ENCODE measurements around the gene SNTG2. TPM values are rescaled to one million over a fixed set of nuclear protein-coding genes. Genes with fewer than 3 reads are reported as not detected.

SNTG2 gene
- total RNA-seq, 1 donor from 2014 or later = 23.2 TPM

DNA sequence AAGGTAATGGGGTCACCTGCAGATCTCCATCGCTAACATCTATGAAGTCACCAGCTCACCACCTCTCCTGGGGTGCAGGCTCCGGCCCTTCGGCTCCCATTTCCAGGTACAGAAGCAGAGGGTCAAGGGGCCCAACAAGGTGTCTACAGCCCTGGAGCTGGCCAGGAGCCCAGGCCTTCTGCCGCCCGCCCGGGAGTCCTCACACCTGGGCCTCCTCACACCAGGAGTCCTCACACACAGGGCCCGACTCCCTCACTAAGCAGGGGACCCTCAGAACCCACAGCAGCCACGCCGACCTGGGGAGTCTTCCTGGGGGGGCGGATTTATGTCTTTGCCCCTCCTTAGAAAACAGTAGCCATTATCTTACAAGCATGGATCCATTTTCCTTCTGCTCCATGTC, 419.3 kb downstream of the SNTG2 start:
- Mint-ChIP-seq H3K27ac (ENCODE audit: unreplicated experiment) (no peak overlapping the region), H3K4me1 (ENCODE audit: unreplicated experiment) (peaks cover 39% of the 10 kb centered on the region), H3K9me3 (ENCODE audit: unreplicated experiment) (no peaks in the 10 kb centered on the region), H3K27me3 (ENCODE audit: unreplicated experiment) (peaks cover 4% of the 10 kb centered on the region), H3K4me3 (ENCODE audit: unreplicated experiment) (no peak overlapping the region), H3K36me3 (ENCODE audit: low read depth, unreplicated experiment) (no peaks in the 10 kb centered on the region)
- TF ChIP-seq, protein P1, sequence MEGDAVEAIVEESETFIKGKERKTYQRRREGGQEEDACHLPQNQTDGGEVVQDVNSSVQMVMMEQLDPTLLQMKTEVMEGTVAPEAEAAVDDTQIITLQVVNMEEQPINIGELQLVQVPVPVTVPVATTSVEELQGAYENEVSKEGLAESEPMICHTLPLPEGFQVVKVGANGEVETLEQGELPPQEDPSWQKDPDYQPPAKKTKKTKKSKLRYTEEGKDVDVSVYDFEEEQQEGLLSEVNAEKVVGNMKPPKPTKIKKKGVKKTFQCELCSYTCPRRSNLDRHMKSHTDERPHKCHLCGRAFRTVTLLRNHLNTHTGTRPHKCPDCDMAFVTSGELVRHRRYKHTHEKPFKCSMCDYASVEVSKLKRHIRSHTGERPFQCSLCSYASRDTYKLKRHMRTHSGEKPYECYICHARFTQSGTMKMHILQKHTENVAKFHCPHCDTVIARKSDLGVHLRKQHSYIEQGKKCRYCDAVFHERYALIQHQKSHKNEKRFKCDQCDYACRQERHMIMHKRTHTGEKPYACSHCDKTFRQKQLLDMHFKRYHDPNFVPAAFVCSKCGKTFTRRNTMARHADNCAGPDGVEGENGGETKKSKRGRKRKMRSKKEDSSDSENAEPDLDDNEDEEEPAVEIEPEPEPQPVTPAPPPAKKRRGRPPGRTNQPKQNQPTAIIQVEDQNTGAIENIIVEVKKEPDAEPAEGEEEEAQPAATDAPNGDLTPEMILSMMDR (IDR thresholded peaks at IDR 0.05; ENCODE audit: unreplicated experiment) = no peak
- no peak for DNase-seq (ENCODE audit: low spot score)

- no peaks in the 10 kb centered on the region for H3K36me3 Mint-ChIP-seq (ENCODE audit: low read depth, unreplicated experiment)
- H3K27ac Mint-ChIP-seq (ENCODE audit: unreplicated experiment) = peak overlapping the region; percentile 13
- peaks cover 4% of the 10 kb centered on the region for H3K27me3 Mint-ChIP-seq (ENCODE audit: unreplicated experiment)
- H3K4me1 Mint-ChIP-seq (ENCODE audit: unreplicated experiment) = peaks cover 39% of the 10 kb centered on the region
- no peak overlapping the region for H3K4me3 Mint-ChIP-seq (ENCODE audit: unreplicated experiment)
- TF ChIP-seq, protein P1 (IDR thresholded peaks at IDR 0.05; ENCODE audit: unreplicated experiment) = no peak
- no peak for DNase-seq (ENCODE audit: low spot score)
- no peaks in the 10 kb centered on the region for H3K9me3 Mint-ChIP-seq (ENCODE audit: unreplicated experiment)
Measured at GRCh38 chr2:1370461-1370860, 419.8 kb downstream of the SNTG2 start.

DNA sequence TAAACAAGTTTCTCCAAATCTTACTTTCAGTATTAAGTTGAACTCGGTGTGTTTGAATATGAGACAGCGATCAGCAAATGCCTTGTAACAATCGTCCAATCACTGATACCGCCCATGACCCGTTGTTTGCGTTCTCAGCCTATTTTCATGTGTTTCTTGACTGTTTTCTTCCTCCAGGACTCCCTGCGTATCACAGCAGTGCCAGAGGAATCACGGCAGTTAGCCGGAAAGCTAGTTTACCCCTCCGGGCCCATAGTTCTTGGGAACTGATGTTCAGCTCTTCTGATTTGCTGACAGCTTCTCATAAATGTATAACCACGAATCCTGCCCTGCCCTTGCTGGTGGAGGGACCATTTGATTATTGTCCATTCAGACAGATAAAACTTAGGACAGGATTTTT, 420.4 kb downstream of the SNTG2 start:
- TF ChIP-seq, protein P1 (IDR thresholded peaks at IDR 0.05; ENCODE audit: unreplicated experiment) = no peak
- Mint-ChIP-seq H3K27me3 (ENCODE audit: unreplicated experiment) (peaks cover 4% of the 10 kb centered on the region), H3K4me1 (ENCODE audit: unreplicated experiment) (peaks cover 39% of the 10 kb centered on the region), H3K4me3 (ENCODE audit: unreplicated experiment) (no peak overlapping the region), H3K36me3 (ENCODE audit: low read depth, unreplicated experiment) (no peaks in the 10 kb centered on the region), H3K9me3 (ENCODE audit: unreplicated experiment) (no peaks in the 10 kb centered on the region), H3K27ac (ENCODE audit: unreplicated experiment) (peak overlapping the region; percentile 70)
- no peak for DNase-seq (ENCODE audit: low spot score)

DNA sequence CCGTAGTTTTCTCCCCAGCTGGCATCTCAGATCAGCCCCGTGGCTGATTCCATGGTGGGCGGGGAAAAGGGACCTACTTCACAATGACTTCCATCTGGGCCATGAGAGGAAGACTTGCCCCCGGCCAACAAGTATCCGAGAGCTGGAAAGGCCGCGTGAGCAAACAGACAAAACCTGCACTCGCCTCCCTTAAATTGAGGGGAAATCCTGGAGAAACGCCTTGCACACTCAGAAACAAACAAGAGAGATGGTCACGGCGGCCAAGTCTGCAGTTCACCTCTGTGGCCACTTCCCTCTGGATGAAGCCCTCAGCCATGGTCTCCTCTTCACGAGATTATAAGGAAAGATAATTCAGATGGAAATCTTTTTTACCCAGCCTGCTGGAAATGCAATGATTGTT, 423.2 kb downstream of the SNTG2 start:
- no peak overlapping the region for H3K4me3 Mint-ChIP-seq (ENCODE audit: unreplicated experiment)
- H3K36me3 Mint-ChIP-seq (ENCODE audit: low read depth, unreplicated experiment) = no peaks in the 10 kb centered on the region
- no peak overlapping the region for H3K27ac Mint-ChIP-seq (ENCODE audit: unreplicated experiment)
- H3K27me3 Mint-ChIP-seq (ENCODE audit: unreplicated experiment) = peaks cover 4% of the 10 kb centered on the region
- TF ChIP-seq, protein P1 (IDR thresholded peaks at IDR 0.05; ENCODE audit: unreplicated experiment) = no peak
- DNase-seq (ENCODE audit: low spot score) = no peak
- no peaks in the 10 kb centered on the region for H3K9me3 Mint-ChIP-seq (ENCODE audit: unreplicated experiment)
- peaks cover 35% of the 10 kb centered on the region for H3K4me1 Mint-ChIP-seq (ENCODE audit: unreplicated experiment)

DNA sequence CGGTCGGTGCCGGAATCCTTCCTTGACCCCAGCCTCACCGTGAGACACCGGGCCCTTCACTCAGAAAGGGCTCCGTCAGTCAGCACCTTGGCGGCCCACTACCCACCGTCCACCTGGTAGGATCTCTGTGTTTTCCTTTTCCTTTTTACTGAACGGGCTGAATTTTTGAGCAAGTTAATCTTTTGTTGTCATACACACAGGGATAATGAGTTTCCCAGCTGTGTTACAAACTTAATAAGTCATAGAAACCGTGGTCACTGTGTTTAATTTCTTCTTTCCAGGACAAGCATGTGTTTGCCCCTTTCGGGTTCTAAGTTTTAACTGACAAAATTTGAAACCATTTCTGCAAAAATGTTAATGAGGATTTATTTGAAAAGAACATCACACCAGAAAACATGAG, 423.6 kb downstream of the SNTG2 start:
- Mint-ChIP-seq H3K9me3 (ENCODE audit: unreplicated experiment) (no peaks in the 10 kb centered on the region), H3K4me1 (ENCODE audit: unreplicated experiment) (peaks cover 35% of the 10 kb centered on the region), H3K4me3 (ENCODE audit: unreplicated experiment) (no peak overlapping the region), H3K36me3 (ENCODE audit: low read depth, unreplicated experiment) (no peaks in the 10 kb centered on the region), H3K27ac (ENCODE audit: unreplicated experiment) (no peak overlapping the region), H3K27me3 (ENCODE audit: unreplicated experiment) (peaks cover 4% of the 10 kb centered on the region)
- TF ChIP-seq, protein P1 (IDR thresholded peaks at IDR 0.05; ENCODE audit: unreplicated experiment) = no peak
- DNase-seq (ENCODE audit: low spot score) = no peak

Data from endothelial cell (in vitro differentiated cells).